OCI-LY1 (cell line): Measurements from ENCODE around the gene MAP3K6.

Source experiments
- H2AFZ ChIP-seq: fragments of 200-600 bp; sonication (generic), shearing (Covaris generic); 2 replicates; pipeline ENCODE4 v1.6.0; 2014; ENCODE audit warnings: antibody characterized with exemption, mild to moderate bottlenecking, low read length
- H3F3A ChIP-seq: fragments of 200-600 bp; sonication (generic), shearing (Covaris generic); 2 replicates; pipeline ENCODE4 v1.6.0; 2014; ENCODE audit warnings: mild to moderate bottlenecking, antibody characterized with exemption, low read length, moderate library complexity; ENCODE audit not compliant: insufficient read depth
- H3K27ac ChIP-seq: fragments of 200-600 bp; sonication (generic); 2 replicates; pipeline ENCODE4 v1.5.1; 2014; ENCODE audit warnings: low read length, mixed run types, mild to moderate bottlenecking, low read depth; ENCODE audit not compliant: poor library complexity, severe bottlenecking
- H3K27me3 ChIP-seq: fragments of 200-600 bp; sonication (generic); 2 replicates; pipeline ENCODE4 v1.6.0; 2014; ENCODE audit warnings: antibody characterized with exemption, mild to moderate bottlenecking, low read length, moderate library complexity; ENCODE audit not compliant: insufficient read depth
- H3K36me3 ChIP-seq: fragments of 200-600 bp; sonication (generic); 2 replicates; pipeline ENCODE4 v1.6.1; 2014; ENCODE audit warnings: mild to moderate bottlenecking, antibody characterized with exemption, low read length, moderate library complexity, mixed read lengths; ENCODE audit not compliant: insufficient read depth
- H3K4me1 ChIP-seq: fragments of 200-600 bp; sonication (generic); 2 replicates; pipeline ENCODE4 v1.5.1; 2014; ENCODE audit warnings: mild to moderate bottlenecking, low read length, moderate library complexity; ENCODE audit not compliant: insufficient read depth, severe bottlenecking
- H3K4me2 ChIP-seq: fragments of 200-600 bp; sonication (generic), shearing (Covaris generic); 2 replicates; pipeline ENCODE4 v1.6.1; 2014; ENCODE audit warnings: low read length
- H3K4me3 ChIP-seq: fragments of 200-600 bp; sonication (generic); 2 replicates; pipeline ENCODE4 v1.5.1; 2014; ENCODE audit warnings: low read length, low read depth, mild to moderate bottlenecking, mixed read lengths; ENCODE audit not compliant: poor library complexity, severe bottlenecking
- H3K79me2 ChIP-seq: fragments of 200-600 bp; shearing (Covaris generic); 2 replicates; pipeline ENCODE4 v1.6.1; 2016; ENCODE audit warnings: mixed run types, low read length, mixed read lengths; ENCODE audit not compliant: insufficient read depth
- H3K9ac ChIP-seq: fragments of 200-600 bp; sonication (generic), shearing (Covaris generic); 2 replicates; pipeline ENCODE4 v1.6.1; 2014; ENCODE audit warnings: mild to moderate bottlenecking, low read length, mixed read lengths
- H3K9me2 ChIP-seq: fragments of 200-600 bp; sonication (generic), shearing (Covaris generic); 2 replicates; pipeline ENCODE4 v1.6.1; 2014; ENCODE audit warnings: low read depth, mild to moderate bottlenecking, low read length, mixed read lengths
- H3K9me3 ChIP-seq: fragments of 200-600 bp; shearing (Covaris generic); 2 replicates; pipeline ENCODE4 v1.6.1; 2014; ENCODE audit warnings: low read length, mixed read lengths
- H4K20me1 ChIP-seq: fragments of 200-600 bp; sonication (generic), shearing (Covaris generic); 2 replicates; pipeline ENCODE4 v1.6.0; 2016; ENCODE audit warnings: mild to moderate bottlenecking, low read length; ENCODE audit not compliant: insufficient read depth
- EZH2 ChIP-seq: fragments of 200-600 bp; sonication (generic), shearing (Covaris generic); IDR thresholded peaks from 2 replicates; pipeline ENCODE4 v1.8.0; 2017; ENCODE audit warnings: borderline replicate concordance, mixed run types, mild to moderate bottlenecking, antibody characterized with exemption, low read length, moderate library complexity, mixed read lengths
- TF ChIP-seq, protein P1 (sequence below): fragments of 200-600 bp; sonication (generic), shearing (Covaris generic); IDR thresholded peaks from 2 replicates; pipeline ENCODE4 v1.5.1; 2017; ENCODE audit warnings: mild to moderate bottlenecking, antibody characterized with exemption, low read length, moderate library complexity, mixed read lengths

MAP3K6 gene

GRCh38 chr1:27383661-27384060 is 16.9 kb upstream of the MAP3K6 start:
- no peaks in the 10 kb centered on the region for H3F3A ChIP-seq
- no peaks in the 10 kb centered on the region for H3K9me2 ChIP-seq
- H2AFZ ChIP-seq = no peak overlapping the region
- H3K27me3 ChIP-seq = peaks cover 4% of the 10 kb centered on the region; the same call in 1 of the 2 replicates
- H3K4me3 ChIP-seq = no peak overlapping the region
- no peaks in the 10 kb centered on the region for H3K9me3 ChIP-seq
- no peak overlapping the region for H3K4me2 ChIP-seq
- no peaks in the 10 kb centered on the region for H3K36me3 ChIP-seq
- no peaks in the 10 kb centered on the region for H3K4me1 ChIP-seq
- TF ChIP-seq, protein P1, sequence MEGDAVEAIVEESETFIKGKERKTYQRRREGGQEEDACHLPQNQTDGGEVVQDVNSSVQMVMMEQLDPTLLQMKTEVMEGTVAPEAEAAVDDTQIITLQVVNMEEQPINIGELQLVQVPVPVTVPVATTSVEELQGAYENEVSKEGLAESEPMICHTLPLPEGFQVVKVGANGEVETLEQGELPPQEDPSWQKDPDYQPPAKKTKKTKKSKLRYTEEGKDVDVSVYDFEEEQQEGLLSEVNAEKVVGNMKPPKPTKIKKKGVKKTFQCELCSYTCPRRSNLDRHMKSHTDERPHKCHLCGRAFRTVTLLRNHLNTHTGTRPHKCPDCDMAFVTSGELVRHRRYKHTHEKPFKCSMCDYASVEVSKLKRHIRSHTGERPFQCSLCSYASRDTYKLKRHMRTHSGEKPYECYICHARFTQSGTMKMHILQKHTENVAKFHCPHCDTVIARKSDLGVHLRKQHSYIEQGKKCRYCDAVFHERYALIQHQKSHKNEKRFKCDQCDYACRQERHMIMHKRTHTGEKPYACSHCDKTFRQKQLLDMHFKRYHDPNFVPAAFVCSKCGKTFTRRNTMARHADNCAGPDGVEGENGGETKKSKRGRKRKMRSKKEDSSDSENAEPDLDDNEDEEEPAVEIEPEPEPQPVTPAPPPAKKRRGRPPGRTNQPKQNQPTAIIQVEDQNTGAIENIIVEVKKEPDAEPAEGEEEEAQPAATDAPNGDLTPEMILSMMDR = no peak
- TF ChIP-seq EZH2 = no peak
- no peaks in the 10 kb centered on the region for H4K20me1 ChIP-seq
- no peak overlapping the region for H3K9ac ChIP-seq
- H3K27ac ChIP-seq = no peak overlapping the region
- H3K79me2 ChIP-seq = no peaks in the 10 kb centered on the region

GRCh38 chr1:27383039-27383605 is 16.4 kb upstream of the MAP3K6 start, which contains the start of gene CD164L2:
Gene CD164L2 (minus strand): TSS chr1:27383333. CDS start chr1:27383239, 94 bp downstream.
- H3K9me2 ChIP-seq = no peaks in the 10 kb centered on the region
- H3K9ac ChIP-seq = no peak within 1 kb of the TSS
- no peaks in the 10 kb centered on the region for H4K20me1 ChIP-seq
- H2AFZ ChIP-seq = no peak within 1 kb of the TSS
- no peaks in the 10 kb centered on the region for H3K36me3 ChIP-seq
- no peaks in the 10 kb centered on the region for H3K79me2 ChIP-seq
- no peak within 1 kb of the TSS for H3K4me3 ChIP-seq
- no peak within 1 kb of the TSS for H3K27ac ChIP-seq
- H3K4me1 ChIP-seq = no peaks in the 10 kb centered on the region
- TF ChIP-seq EZH2 = no peak
- TF ChIP-seq, protein P1 = no peak
- no peaks in the 10 kb centered on the region for H3K9me3 ChIP-seq
- H3K4me2 ChIP-seq = no peak within 1 kb of the TSS
- H3K27me3 ChIP-seq = peaks cover 4% of the 10 kb centered on the region; the same call in 1 of the 2 replicates
- H3F3A ChIP-seq = no peaks in the 10 kb centered on the region

DNA sequence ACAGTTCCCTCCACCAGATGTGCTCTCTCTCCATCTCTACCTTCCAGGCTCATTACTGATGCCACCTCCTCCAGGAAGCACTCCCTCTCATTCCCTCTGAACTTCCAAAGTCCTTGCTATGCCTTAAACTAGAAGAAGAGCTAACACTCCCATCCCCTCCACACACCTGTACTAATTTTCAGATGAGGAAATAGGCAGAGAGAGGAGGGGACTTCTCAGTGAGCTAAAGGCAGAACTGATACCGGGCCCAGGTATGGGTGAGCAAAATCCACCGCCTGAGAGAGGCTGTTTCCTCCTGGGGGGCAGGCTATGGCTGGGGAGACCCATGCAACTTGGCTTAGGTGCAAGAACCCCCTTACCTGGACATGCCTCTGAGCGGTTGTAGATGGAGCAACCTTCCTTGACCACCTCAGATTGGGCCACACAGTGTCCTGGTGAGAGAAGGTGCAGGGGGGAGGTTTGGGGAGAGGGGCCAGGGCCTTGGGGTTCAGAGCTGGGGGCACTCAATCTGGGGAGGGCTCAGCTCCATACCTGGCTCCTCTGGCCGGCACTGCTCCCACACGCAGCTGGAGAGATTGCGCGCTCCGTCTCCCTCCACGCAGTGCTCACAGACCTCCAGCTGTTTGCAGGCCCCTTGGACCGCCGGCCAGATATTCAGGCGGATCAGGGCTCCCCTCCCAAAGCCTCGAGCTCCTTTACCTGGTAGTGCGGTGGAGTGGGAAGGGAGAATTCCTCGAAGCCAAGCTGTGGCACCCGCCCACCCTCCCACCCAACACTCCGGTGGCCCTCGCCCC is 15.4 kb upstream of the MAP3K6 start:
- Histone ChIP-seq H3K9me3 (no peaks in the 10 kb centered on the region), H3K9me2 (no peaks in the 10 kb centered on the region), H3K27ac (no peak overlapping the region), H3K27me3 (peaks cover 4% of the 10 kb centered on the region; the same call in 1 of the 2 replicates), H3K9ac (no peak overlapping the region), H3K36me3 (no peaks in the 10 kb centered on the region), H2AFZ (no peak overlapping the region), H3K4me2 (no peak overlapping the region), H3K79me2 (no peaks in the 10 kb centered on the region), H3K4me3 (no peak overlapping the region), H3K4me1 (no peaks in the 10 kb centered on the region), H3F3A (no peaks in the 10 kb centered on the region), H4K20me1 (no peaks in the 10 kb centered on the region)
- no peak for TF ChIP-seq EZH2
- TF ChIP-seq, protein P1 = no peak
